B cell (primary cell): ENCODE results near the gene MUC21. TPM values are rescaled to one million over a fixed set of nuclear protein-coding genes. Genes with fewer than 3 reads are reported as not detected.
"Not testable (repeated sequence)": the region's sequence is repeated elsewhere in the genome, so short reads cannot be mapped to it uniquely, and the experiment has no call there.

Experiments
- ATAC-seq: fragments of 200-7000 bp; cut with Tn5 transposase; one replicate; pipeline ENCODE4 v1.10.0; 2021; ENCODE audit warnings: low read depth, mild to moderate bottlenecking, moderate number of reproducible peaks, moderate library complexity
- CTCF ChIA-PET: fragments of 350-600 bp; sonication (Branson Sonifier 250); formaldehyde crosslinking; loops from one replicate; lab custom pipeline; 2021; ENCODE audit warnings: antibody characterized with exemption, inconsistent platforms; lab: Charles Lee
- POLR2A ChIA-PET: fragments of 350-600 bp; sonication (Branson Sonifier 250); formaldehyde crosslinking; loops from one replicate; lab custom pipeline; 2021; ENCODE audit warnings: antibody characterized with exemption; lab: Charles Lee
- DNase-seq: peaks from one replicate; pipeline ENCODE4 v3.0.0; 2013
- H2AFZ ChIP-seq: 2 replicates; pipeline ENCODE4 v1.6.1; 2012; ENCODE audit warnings: mild to moderate bottlenecking, low read depth, low read length; ENCODE audit not compliant: insufficient read depth, poor library complexity, severe bottlenecking
- H3K27ac ChIP-seq, 2 donors: 1 replicate in 1 of 2; 2 replicates in 1 of 2; pipeline ENCODE4 v1.5.1; 2012 to 2013; ENCODE audit warnings: low read length in 2 of 2, mild to moderate bottlenecking in 2 of 2, moderate library complexity in 1 of 2
- H3K27me3 ChIP-seq, 4 experiments: fragments of 200-600 bp in 1 of 4; sonication (generic) in 1 of 4; replicated peaks in 1 of 4; 1 replicate in 2 of 4; 2 replicates in 2 of 4; pipeline versions ENCODE4 v1.6.1 to v1.7.0; 2013 to 2016; ENCODE audit warnings: low read length in 3 of 4, mild to moderate bottlenecking in 2 of 4, mixed read lengths in 1 of 4, moderate library complexity in 1 of 4; ENCODE audit not compliant: insufficient read depth in 4 of 4, control insufficient read depth in 3 of 4; ENCODE audit errors: control extremely low read depth in 1 of 4
- H3K36me3 ChIP-seq, 2 experiments: replicated peaks in 1 of 2; 1 replicate in 1 of 2; 2 replicates in 1 of 2; pipeline versions ENCODE4 v1.6.1 to v1.7.1; 2013; ENCODE audit warnings: low read length in 1 of 2; ENCODE audit not compliant: insufficient read depth in 2 of 2, control insufficient read depth in 1 of 2; ENCODE audit errors: control extremely low read depth in 1 of 2, extremely low read depth in 1 of 2
- H3K4me1 ChIP-seq, 2 donors: fragments of 200-600 bp in 1 of 2; sonication (generic) in 1 of 2; 1 replicate in 1 of 2; 2 replicates in 1 of 2; pipeline versions ENCODE4 v1.5.1 to v1.6.1; 2013 to 2017; ENCODE audit warnings: low read length in 2 of 2; ENCODE audit not compliant: control insufficient read depth in 2 of 2, insufficient read depth in 2 of 2
- H3K4me2 ChIP-seq: replicated peaks from 2 replicates; pipeline ENCODE3; 2012; ENCODE audit warnings: mild to moderate bottlenecking, low read depth, low read length; ENCODE audit not compliant: poor library complexity, severe bottlenecking
- H3K4me3 ChIP-seq, 5 experiments: fragments of 200-600 bp in 1 of 5; sonication (generic) in 1 of 5; 1 replicate in 3 of 5; 2 replicates in 2 of 5; pipeline versions ENCODE4 v1.5.1 to v1.7.0; 2011 to 2016; ENCODE audit warnings: low read length in 4 of 5, mild to moderate bottlenecking in 4 of 5, low read depth in 2 of 5, control low read depth in 1 of 5, moderate library complexity in 1 of 5; ENCODE audit not compliant: insufficient read depth in 1 of 5; ENCODE audit errors: control extremely low read depth in 1 of 5, extremely low read depth in 1 of 5
- H3K79me2 ChIP-seq: fragments of 200-600 bp; sonication (generic); one replicate; pipeline ENCODE4 v1.6.0; 2016; ENCODE audit warnings: low read length; ENCODE audit not compliant: control insufficient read depth, insufficient read depth
- H3K9ac ChIP-seq: fragments of 200-600 bp; sonication (generic); 2 replicates; pipeline ENCODE4 v1.6.1; 2017; ENCODE audit warnings: mild to moderate bottlenecking, low read length, moderate library complexity
- H3K9me3 ChIP-seq, 3 donors: one replicate each; pipeline versions ENCODE4 v1.6.1 to v1.7.1; 2013; ENCODE audit warnings: low read length in 2 of 3; ENCODE audit not compliant: control insufficient read depth in 2 of 3, insufficient read depth in 1 of 3; ENCODE audit errors: control extremely low read depth in 1 of 3
- H4K20me1 ChIP-seq: 2 replicates; pipeline ENCODE4 v1.6.0; 2012; ENCODE audit warnings: mild to moderate bottlenecking, low read length; ENCODE audit not compliant: insufficient read depth, control insufficient read depth, poor library complexity, severe bottlenecking
- H3K27ac Mint-ChIP-seq: one replicate; pipeline ENCODE4 v1.8.0; 2021; ENCODE audit warnings: mixed read lengths
- H3K27me3 Mint-ChIP-seq: one replicate; pipeline ENCODE4 v1.8.0; 2021; ENCODE audit warnings: mixed read lengths
- H3K4me1 Mint-ChIP-seq: one replicate; pipeline ENCODE4 v1.8.0; 2021; ENCODE audit warnings: mixed read lengths
- H3K4me3 Mint-ChIP-seq: one replicate; pipeline ENCODE4 v1.8.0; 2021; ENCODE audit warnings: mixed read lengths
- H3K9me3 Mint-ChIP-seq: one replicate; pipeline ENCODE4 v1.8.0; 2022; ENCODE audit warnings: mixed read lengths; ENCODE audit not compliant: insufficient read depth
- CTCF ChIP-seq: fragments of 200-600 bp; IDR thresholded peaks from one replicate; pipeline ENCODE4 v1.8.0; 2022; ENCODE audit warnings: antibody characterized with exemption, mild to moderate bottlenecking
- EZH2 ChIP-seq: IDR thresholded peaks from 2 replicates; pipeline ENCODE4 v1.6.1; 2012; ENCODE audit warnings: borderline replicate concordance, low read depth, mild to moderate bottlenecking, moderate library complexity, low read length; ENCODE audit not compliant: insufficient read depth, poor library complexity, severe bottlenecking
- WGBS: methylation state at CpG from one replicate; pipeline ENCODE4 v1.1.5; 2013; ENCODE audit warnings: missing lambda C conversion rate; ENCODE audit not compliant: insufficient coverage; 5-methylcytosine and 5-hydroxymethylcytosine counted together
- intact Hi-C: fragments of 100-400 bp; cut with micrococcal nuclease; formaldehyde crosslinking; loops from one replicate; pipeline ENCODE4 v1.10.0; 2022
- polyA plus RNA-seq: library from polyadenylated mRNA; depleted of rRNA; stranded (reverse); fragments of >200 nt; gene quantifications from 2 replicates; pipeline ENCODE4 v1.2.3, GENCODE V29; 2012
- total RNA-seq, 2 donors: library from RNA; stranded (reverse); fragments of 120-200 nt in 1 of 2; gene quantifications; 1 replicate in 1 of 2; 2 replicates in 1 of 2; pipeline versions ENCODE4 v1.2.3 to v1.2.4, GENCODE V29; 2013 to 2022

MUC21 gene
- total and polyA plus RNA-seq, 2 donors (not counting 1 experiment from before 2014, with no cell fraction given) = not detected

DNA sequence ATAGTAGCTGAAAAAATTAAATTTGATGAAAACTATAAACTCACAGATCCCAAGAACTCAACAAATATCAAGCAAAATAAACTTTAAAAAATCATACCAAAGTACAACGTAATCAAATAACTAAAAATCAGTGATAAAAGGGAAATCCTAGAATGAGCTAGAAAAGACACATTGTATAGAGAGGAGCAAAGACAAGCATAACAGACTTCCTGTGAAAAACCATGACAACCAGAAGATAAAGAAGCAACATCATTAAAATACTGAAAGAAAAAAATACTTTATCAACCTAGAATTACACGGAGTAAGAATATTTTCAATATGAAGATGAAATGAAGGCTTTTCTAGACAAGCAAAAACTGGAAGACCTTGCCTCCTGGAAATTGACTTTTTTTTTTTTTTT, 36.5 kb downstream of the MUC21 start:
- ATAC-seq = no peak
- no CpG with 5 or more reads among the region's 2 CpGs for WGBS
- Histone ChIP-seq H3K4me2 (no peak overlapping the region), H3K9ac (no peak overlapping the region), H3K27ac (no peak overlapping the region), H3K4me3 (no peak overlapping the region), H3K4me1 (no peaks in the 10 kb centered on the region), H2AFZ (no peak overlapping the region), H4K20me1 (no peaks in the 10 kb centered on the region), H3K9me3 (peaks cover 0 to 7% (median 0%) of the 10 kb centered on the region in 3 donors), H3K79me2 (no peaks in the 10 kb centered on the region), H3K27me3 (peaks cover 0 to 6% (median under 1%) of the 10 kb centered on the region in 4 experiments), H3K36me3 (no peaks in the 10 kb centered on the region)
- TF ChIP-seq CTCF = no peak
- TF ChIP-seq EZH2 = no peak
- intact Hi-C loops = no loop called here
- DNase-seq = no peak
- peaks cover 33% of the 10 kb centered on the region for H3K27me3 Mint-ChIP-seq
- H3K9me3 Mint-ChIP-seq = no peaks in the 10 kb centered on the region
- peaks cover 9% of the 10 kb centered on the region for H3K4me1 Mint-ChIP-seq
- CTCF ChIA-PET = no interaction called here
- no peak overlapping the region for H3K27ac Mint-ChIP-seq
- H3K4me3 Mint-ChIP-seq = no peak overlapping the region
- POLR2A ChIA-PET = interaction anchor here (0.6 kb wide), 1 partner anchor 64 kb away, joined by 6 read pairs; no protein-coding TSS in a partner anchor

- 92% methylated on average over 36 of the region's 36 CpGs for WGBS
- H3K4me1 Mint-ChIP-seq, H3K27ac ChIP-seq, POLR2A ChIA-PET, H3K9ac ChIP-seq, intact Hi-C loops, H3K4me3 Mint-ChIP-seq, H3K4me3 ChIP-seq, H3K79me2 ChIP-seq, H3K27me3 ChIP-seq, H3K36me3 ChIP-seq, CTCF ChIA-PET, H3K27ac Mint-ChIP-seq, H3K9me3 ChIP-seq, DNase-seq, ATAC-seq, H2AFZ ChIP-seq, H4K20me1 ChIP-seq, H3K4me2 ChIP-seq, H3K4me1 ChIP-seq, H3K9me3 Mint-ChIP-seq: not testable (repeated sequence)
- H3K27me3 Mint-ChIP-seq = peaks cover 29% of the 10 kb centered on the region
Measured at GRCh38 chr6:31020631-31021255, 37.2 kb downstream of the MUC21 start.

GRCh38 chr6:31021705-31022531, 38.4 kb downstream of the MUC21 start:
- POLR2A ChIA-PET, intact Hi-C loops, CTCF ChIA-PET, H3K4me3 ChIP-seq, H3K4me1 Mint-ChIP-seq, H3K27ac Mint-ChIP-seq, H3K4me2 ChIP-seq, H3K9me3 ChIP-seq, H3K79me2 ChIP-seq, H3K9me3 Mint-ChIP-seq, H3K4me1 ChIP-seq, H3K4me3 Mint-ChIP-seq, H3K9ac ChIP-seq, H3K27me3 ChIP-seq, H3K36me3 ChIP-seq, H4K20me1 ChIP-seq, DNase-seq, H2AFZ ChIP-seq, H3K27ac ChIP-seq, ATAC-seq: not testable (repeated sequence)
- WGBS = 94% methylated on average over 11 of the region's 15 CpGs
- peaks cover 24% of the 10 kb centered on the region for H3K27me3 Mint-ChIP-seq
